HUDEP-2 (cell line): ENCODE data around the gene AKAP6.

Experiments used
- DNase-seq, 76 experiments: peaks; one replicate each; lab custom pipeline; 2025; ENCODE audit not compliant: unreplicated experiment in 76 of 76; lab: John Stamatoyannopoulos, UW

AKAP6 gene

DNA sequence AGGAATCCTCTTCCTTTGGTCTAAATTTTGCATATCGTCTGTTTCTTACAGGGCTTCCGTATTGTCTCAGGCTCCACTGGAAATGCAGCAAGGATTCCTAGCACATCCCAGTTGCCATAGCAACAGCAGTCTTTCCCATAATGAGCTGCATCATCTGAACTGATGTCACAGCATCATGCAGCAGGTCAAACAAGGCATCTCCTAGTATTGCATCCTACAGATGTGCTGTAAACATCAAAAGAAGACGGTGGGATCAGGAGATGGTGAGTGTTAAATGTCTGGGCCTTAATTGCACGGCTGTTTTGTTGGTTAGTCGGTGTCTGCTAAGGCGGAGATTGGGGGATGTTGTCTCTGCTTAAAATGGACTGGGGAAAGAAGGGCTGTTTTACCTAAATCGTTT is at the start of gene AKAP6:
Gene AKAP6 (plus strand): TSS at position 153 of the 400 bp plus-strand sequence. CDS start 104,196 bp downstream, outside the sequence.
- DNase-seq = no peak

GRCh38 chr14:32286602-32287001 is 42.5 kb upstream of the AKAP6 start:
- no peak for DNase-seq

DNA sequence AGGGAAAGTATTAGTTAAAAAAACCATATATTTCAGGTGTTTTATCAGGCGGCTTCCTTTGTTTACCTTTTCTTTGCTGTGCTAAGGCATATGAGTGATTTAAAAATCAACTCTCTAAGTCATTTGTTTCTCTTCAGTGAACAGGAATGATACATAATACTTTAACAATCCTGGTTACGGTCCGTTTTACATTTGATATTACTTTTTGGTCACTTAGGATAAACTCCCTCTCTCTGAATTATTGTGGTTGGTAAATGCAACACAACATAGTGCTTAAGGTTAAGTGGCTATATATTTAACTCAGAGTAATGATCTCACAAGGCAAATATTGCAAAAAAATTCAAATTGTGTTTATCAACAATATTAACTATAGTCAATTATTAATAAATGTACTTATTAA is 32.7 kb upstream of the AKAP6 start:
- DNase-seq = no peak

DNA sequence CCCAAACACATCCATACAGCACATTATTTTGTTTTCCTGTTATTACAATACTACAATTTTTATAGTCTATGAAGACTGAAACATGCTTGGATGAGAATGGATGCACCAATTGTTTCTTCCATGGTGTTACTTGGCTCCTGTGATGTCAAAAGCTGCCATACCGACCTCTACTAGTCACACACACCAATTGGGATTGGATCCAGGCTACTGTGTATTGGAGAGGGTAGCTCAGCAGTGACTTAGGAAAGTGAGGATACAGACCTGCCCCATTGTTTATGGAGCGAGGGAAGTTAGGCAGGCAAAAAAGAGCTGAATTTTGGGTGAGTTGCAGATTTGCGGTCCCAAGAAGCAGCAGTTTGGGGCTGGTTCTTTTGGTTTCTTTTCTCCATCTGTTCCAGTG is 30.8 kb upstream of the AKAP6 start:
- DNase-seq = no peak

DNA sequence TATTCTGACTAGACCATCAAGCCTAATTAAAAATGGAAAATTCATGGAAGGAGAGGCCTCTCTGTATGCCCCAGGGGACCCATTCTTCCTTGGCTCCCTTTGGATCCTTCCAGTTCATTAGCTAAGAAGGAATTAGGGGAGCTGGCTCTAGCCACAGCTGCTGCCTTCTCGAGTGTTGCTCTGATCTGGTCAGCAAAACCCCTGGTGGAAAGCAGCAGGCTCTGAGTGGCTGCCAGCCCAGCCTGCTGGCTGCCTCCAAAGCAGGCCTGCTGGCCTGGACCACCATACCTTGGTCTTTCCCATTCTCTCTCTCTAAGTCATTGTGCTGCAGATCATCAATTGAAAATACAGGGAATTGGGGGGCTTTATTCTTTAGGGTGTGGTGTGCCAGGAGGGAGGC is 29.0 kb upstream of the AKAP6 start:
- no peak for DNase-seq

GRCh38 chr14:32303865-32304264 is 25.2 kb upstream of the AKAP6 start:
- DNase-seq = no peak

DNA sequence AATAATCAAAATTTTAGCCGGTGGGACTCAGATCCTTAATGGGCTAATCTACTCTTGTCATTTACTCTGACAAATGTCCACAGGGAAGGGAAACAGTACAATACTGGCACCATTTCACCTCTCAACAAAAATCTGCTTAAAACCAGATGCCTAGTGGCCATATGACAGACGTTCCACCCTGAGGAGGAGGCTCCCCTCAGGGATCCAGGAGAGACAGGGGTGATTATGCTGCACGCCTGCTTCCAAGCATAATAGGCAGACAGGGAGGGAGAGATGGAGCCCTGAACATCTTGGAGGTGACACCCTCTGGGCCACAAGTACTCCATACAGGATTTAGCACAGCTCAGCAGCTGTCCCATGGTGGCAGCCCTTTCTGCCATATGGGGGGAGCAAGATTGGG is 24.8 kb upstream of the AKAP6 start:
- DNase-seq = no peak

GRCh38 chr14:32306549-32306948 is 22.5 kb upstream of the AKAP6 start:
- DNase-seq = no peak

DNA sequence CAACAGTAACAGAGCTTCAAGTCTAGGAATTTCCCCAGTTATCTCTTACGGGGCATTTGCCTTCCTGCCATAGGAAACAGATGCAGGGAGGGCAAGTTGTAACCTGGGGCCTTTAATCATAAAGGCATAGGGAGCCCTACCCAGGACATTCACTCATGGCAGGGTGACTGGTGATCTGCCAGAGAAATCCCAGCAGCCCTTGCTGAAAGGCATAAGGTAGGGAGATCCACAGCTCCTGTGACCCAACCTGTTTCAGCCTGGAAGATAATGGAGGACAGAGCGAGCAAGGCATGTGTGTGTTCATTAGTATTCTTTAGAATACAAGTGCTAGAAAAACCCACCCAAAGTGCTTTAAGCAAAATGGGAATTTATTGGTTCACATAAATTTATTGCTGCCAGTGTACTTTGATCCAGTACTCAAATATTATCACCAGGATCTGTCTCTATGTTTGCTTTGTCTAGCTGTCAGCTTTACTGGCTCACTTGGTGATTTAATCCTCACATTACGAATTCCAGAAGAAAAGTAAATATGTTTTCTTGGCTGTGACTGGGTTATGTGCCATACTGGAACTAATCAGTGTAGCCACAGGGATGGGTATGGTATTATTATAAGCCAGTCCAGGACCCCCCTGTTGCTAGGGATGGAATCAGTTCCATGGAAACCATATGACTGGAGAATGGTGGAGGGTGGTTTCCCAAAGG is 21.1 kb upstream of the AKAP6 start:
- DNase-seq = no peak

DNA sequence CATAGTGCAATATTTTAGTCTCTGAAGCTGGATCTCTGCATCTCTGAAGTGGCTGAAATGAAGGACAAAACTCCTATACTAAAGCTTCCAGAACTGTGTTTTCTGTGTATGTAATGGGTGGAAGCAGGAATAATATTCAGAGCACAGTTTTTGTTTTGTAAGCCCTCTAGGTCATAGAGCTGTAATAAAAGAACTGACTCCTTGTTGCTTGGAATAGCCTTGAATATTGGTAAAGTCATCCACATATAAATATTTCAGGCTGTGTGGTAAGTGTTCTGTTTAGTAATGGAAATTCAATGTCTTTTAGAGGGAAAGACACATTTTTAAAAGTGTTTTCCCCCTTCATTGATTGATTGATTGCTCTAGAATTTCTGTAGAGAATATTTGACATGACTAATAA is 18.2 kb upstream of the AKAP6 start:
- no peak for DNase-seq

DNA sequence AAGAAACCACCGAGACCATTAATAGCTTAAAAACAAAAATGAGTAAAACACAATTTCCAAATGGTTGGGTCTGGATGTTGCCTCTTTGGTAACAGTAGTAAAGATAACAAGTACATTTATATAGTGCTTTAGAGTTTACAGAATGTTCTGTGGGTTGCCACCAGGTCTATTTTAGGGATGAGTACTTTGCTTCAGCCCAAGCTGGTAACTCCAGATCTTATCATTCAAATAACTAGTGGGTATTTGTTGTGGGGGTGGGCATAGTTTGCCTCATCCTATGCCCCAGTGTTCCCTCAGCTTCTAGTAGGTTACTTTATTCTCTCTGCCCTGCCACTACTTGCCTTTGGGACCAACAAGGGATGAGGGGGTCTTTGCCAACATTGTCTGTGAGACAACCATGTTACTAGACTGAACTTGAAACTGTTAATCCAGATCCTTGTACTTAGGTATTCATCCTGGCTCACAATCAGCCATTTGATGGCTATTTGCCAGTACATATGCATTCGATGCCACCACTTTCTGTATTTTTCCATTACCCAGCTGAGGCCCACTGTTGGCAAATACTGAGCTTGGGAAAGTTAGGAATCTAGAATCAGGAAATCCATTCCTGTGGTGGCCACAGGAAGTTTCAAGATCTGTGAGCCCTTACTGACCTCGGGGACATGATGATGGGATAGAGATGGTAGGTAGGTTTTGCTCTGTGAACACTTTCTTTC is 17.6 kb upstream of the AKAP6 start:
- no peak for DNase-seq

- no peak for DNase-seq
Measured at GRCh38 chr14:32312010-32312331, 17.1 kb upstream of the AKAP6 start.

DNA sequence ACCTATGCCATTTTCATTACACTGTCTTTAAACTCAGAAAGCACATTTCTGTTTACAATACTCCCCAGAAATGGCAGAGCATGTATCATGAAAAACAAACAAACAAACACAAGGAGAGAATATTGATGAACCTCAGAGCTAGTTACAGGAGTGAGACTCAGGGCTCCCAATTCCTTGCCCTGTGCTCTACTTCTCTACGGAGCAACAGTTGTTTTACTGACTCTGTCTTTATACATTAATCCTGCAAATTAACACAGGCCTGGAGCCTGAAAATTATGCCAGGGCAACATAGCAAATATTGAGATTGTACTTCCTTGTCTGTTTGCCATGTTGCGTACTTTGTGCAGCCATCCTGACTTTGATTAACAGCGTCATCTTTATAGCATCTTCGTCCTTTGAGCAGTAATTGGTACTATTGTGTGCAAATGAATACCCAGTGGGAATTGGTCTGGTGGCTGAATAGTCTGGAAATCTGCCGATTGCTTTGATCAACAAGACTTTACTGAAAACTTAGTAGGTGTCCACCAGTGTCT is 15.2 kb upstream of the AKAP6 start:
- DNase-seq = no peak

- no peak for DNase-seq
Measured at GRCh38 chr14:32318087-32318795, 10.9 kb upstream of the AKAP6 start.

DNA sequence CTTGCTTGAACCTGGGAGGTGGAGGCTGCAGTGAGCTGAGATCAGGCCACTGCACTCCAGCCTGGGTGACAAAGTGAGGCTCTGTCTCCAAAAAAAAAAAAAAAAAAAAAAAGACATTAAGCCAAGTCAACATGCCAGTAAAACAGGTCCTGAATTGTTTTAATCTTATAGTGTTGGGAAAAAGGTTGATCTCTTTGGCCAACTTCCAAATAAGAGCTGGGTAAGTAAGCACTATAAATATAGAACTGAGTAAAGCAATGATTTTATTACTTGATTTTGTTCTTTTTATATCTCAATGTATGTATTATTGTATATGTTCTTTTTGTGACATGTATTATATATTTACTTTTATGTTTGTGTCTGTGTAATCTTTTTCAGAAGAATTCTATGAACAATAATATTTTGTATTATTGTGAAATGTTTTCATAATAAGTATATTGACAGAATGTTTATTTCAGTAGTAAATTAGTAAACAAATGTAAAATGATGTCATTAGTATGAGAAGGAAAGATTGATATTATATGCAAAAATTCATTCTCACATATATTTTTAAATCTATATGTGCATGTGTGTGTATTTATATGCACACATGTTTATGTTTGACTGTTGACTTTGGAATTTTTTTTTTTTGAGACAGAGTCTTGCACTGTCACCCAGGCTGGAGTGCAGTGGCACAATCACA is 9.6 kb upstream of the AKAP6 start:
- DNase-seq = no peak

- DNase-seq = no peak
Measured at GRCh38 chr14:32324601-32325000, 4.5 kb upstream of the AKAP6 start.

GRCh38 chr14:32327255-32327961 is 1.7 kb upstream of the AKAP6 start:
- DNase-seq = no peak

GRCh38 chr14:32329690-32330285 is 690 bp downstream of the AKAP6 start:
- DNase-seq = no peak

- DNase-seq = no peak
Measured at GRCh38 chr14:32330351-32331111, 1.4 kb downstream of the AKAP6 start.
